Adipose tissue (tissue), 3 donors: ENCODE results near the gene C1QTNF1. TPM values are rescaled to one million over a fixed set of nuclear protein-coding genes. Genes with fewer than 3 reads are reported as not detected.

Experiments
- H3K27ac ChIP-seq: one replicate; pipeline ENCODE4 v1.5.1; 2013; ENCODE audit warnings: low read depth, low read length
- WGBS, 3 donors: extraction: QIAGEN DNeasy Blood & Tissue Kit; methylation state at CpG; one replicate each; pipeline ENCODE4 v1.1.7; 2013; 5-methylcytosine and 5-hydroxymethylcytosine counted together
- polyA plus RNA-seq, 3 donors: library from polyadenylated mRNA; stranded (reverse); fragments of 200-250 nt; gene quantifications; one replicate each; pipeline ENCODE4 v1.2.3, GENCODE V29; 2013
- donor health status: healthy with polysubstance abuse.
- donor health status: Bipolar disorder and iron deficiency.
- donor health status: healthy.

C1QTNF1 gene
- polyA plus RNA-seq, 3 donors = 33.8 to 357 (median 207) TPM

GRCh38 chr17:79081571-79082276 lies 57.8 kb downstream of the C1QTNF1 start:
- WGBS, 3 donors = 62 to 74% (median 73%) methylated on average over 20 of the region's 20 CpGs
- no peak overlapping the region for H3K27ac ChIP-seq

GRCh38 chr17:79082311-79083190 lies 58.6 kb downstream of the C1QTNF1 start:
- 65 to 72% (median 72%) methylated on average over 38 to 41 of the region's 41 CpGs for WGBS, 3 donors
- H3K27ac ChIP-seq = no peak overlapping the region

- 85 to 88% (median 86%) methylated on average over 28 of the region's 28 CpGs for WGBS, 3 donors
- H3K27ac ChIP-seq = no peak overlapping the region
Measured at GRCh38 chr17:79083191-79083971, 59.4 kb downstream of the C1QTNF1 start.

- no peak overlapping the region for H3K27ac ChIP-seq
- WGBS, 3 donors = 90 to 96% (median 93%) methylated on average over 28 to 31 of the region's 31 CpGs
Measured at GRCh38 chr17:79084291-79085153, 60.6 kb downstream of the C1QTNF1 start.

- H3K27ac ChIP-seq = no peak overlapping the region
- WGBS, 3 donors = 87 to 93% (median 91%) methylated on average over 23 to 30 of the region's 30 CpGs
Measured at GRCh38 chr17:79085154-79085920, 61.4 kb downstream of the C1QTNF1 start.

- H3K27ac ChIP-seq = no peak overlapping the region
- WGBS, 3 donors = 91 to 93% (median 92%) methylated on average over 27 to 28 of the region's 28 CpGs
Measured at GRCh38 chr17:79085921-79086551, 62.1 kb downstream of the C1QTNF1 start.

GRCh38 chr17:79086609-79087427 lies 62.8 kb downstream of the C1QTNF1 start:
- 78 to 85% (median 82%) methylated on average over 33 of the region's 33 CpGs for WGBS, 3 donors
- H3K27ac ChIP-seq = no peak overlapping the region

GRCh38 chr17:79087428-79088143 lies 63.6 kb downstream of the C1QTNF1 start:
- WGBS, 3 donors = 41 to 48% (median 46%) methylated on average over 12 of the region's 12 CpGs

GRCh38 chr17:79088247-79088996 lies 64.5 kb downstream of the C1QTNF1 start:
- 90 to 96% (median 93%) methylated on average over 26 of the region's 26 CpGs for WGBS, 3 donors
- no peak overlapping the region for H3K27ac ChIP-seq

More at GRCh38 chr17:79087428-79088143, 63.6 kb downstream of the C1QTNF1 start:
- no peak overlapping the region for H3K27ac ChIP-seq

GRCh38 chr17:79088997-79089328 lies 65.0 kb downstream of the C1QTNF1 start:
- no peak overlapping the region for H3K27ac ChIP-seq
- 62 to 80% (median 71%) methylated on average over 8 of the region's 8 CpGs for WGBS, 3 donors

GRCh38 chr17:79089720-79090442 lies 65.9 kb downstream of the C1QTNF1 start:
- 56 to 67% (median 67%) methylated on average over 25 to 31 of the region's 31 CpGs for WGBS, 3 donors
- no peak overlapping the region for H3K27ac ChIP-seq

GRCh38 chr17:79090443-79091225 lies 66.7 kb downstream of the C1QTNF1 start:
- H3K27ac ChIP-seq = no peak overlapping the region

GRCh38 chr17:79091226-79091670 lies 67.3 kb downstream of the C1QTNF1 start:
- WGBS, 3 donors = 77 to 80% (median 78%) methylated on average over 10 of the region's 10 CpGs

More at GRCh38 chr17:79090443-79091225, 66.7 kb downstream of the C1QTNF1 start:
- 32 to 44% (median 37%) methylated on average over 27 to 32 of the region's 32 CpGs for WGBS, 3 donors

More at GRCh38 chr17:79091226-79091670, 67.3 kb downstream of the C1QTNF1 start:
- no peak overlapping the region for H3K27ac ChIP-seq
